MM.1S (cell line): ENCODE measurements around the gene DHX15.

ENCODE experiments used
- CTCF ChIP-seq: fragments of 300-600 bp; sonication (generic); IDR thresholded peaks from 2 replicates; pipeline ENCODE4 v1.5.1; 2016; ENCODE audit warnings: antibody characterized with exemption, low read length, mixed read lengths
- EZH2 ChIP-seq: fragments of 300-600 bp; sonication (generic); optimal IDR thresholded peaks from 2 replicates; pipeline ENCODE3; 2017; ENCODE audit warnings: low read depth, mild to moderate bottlenecking, antibody characterized with exemption, low read length, mixed read lengths
- EZH2phosphoT487 ChIP-seq: fragments of 300-600 bp; sonication (generic); IDR thresholded peaks from 2 replicates; pipeline ENCODE4 v1.6.1; 2018; ENCODE audit warnings: antibody characterized with exemption, low read length

GRCh38 chr4:24589448-24589847 lies 5.1 kb upstream of the DHX15 start:
- TF ChIP-seq CTCF: no peak
- no peak for TF ChIP-seq EZH2
- TF ChIP-seq EZH2phosphoT487: no peak
